HEK293 (cell line): Measurements from ENCODE around the gene PPM1L.

Source experiments
- CTCF ChIA-PET: fragments of 350-600 bp; formaldehyde crosslinking; extraction: SDS; loops from one replicate; lab custom pipeline; 2021; ENCODE audit warnings: antibody characterized with exemption; lab: Yijun Ruan, JAX
- POLR2A ChIA-PET: fragments of 300-600 bp; formaldehyde crosslinking; extraction: SDS; loops from one replicate; lab custom pipeline; 2020; ENCODE audit warnings: antibody characterized with exemption, inconsistent platforms; lab: Yijun Ruan, JAX
- H3K27ac ChIP-seq: fragments of 200-500 bp; sonication (Bioruptor generic); 2 replicates; pipeline ENCODE4 v1.5.1; 2014; ENCODE audit warnings: low read depth, low read length, control low read depth, inconsistent platforms; ENCODE audit errors: extremely low read depth
- H3K36me3 ChIP-seq, 2 experiments: fragments of 200-500 bp in 1 of 2; sonication (Bioruptor generic) in 1 of 2; 1 replicate in 1 of 2; 2 replicates in 1 of 2; pipeline ENCODE4 v1.5.1; 2014 to 2017; ENCODE audit warnings: inconsistent platforms in 2 of 2, low read length in 2 of 2; ENCODE audit not compliant: control insufficient read depth in 2 of 2, insufficient read depth in 1 of 2
- H3K4me1 ChIP-seq: fragments of 200-500 bp; sonication (Bioruptor generic); 2 replicates; pipeline ENCODE4 v1.5.1; 2014; ENCODE audit warnings: mild to moderate bottlenecking, low read length, inconsistent platforms; ENCODE audit not compliant: control insufficient read depth, insufficient read depth
- H3K4me3 ChIP-seq: 2 replicates; pipeline ENCODE4 v1.5.1; 2011; ENCODE audit warnings: low read depth, mild to moderate bottlenecking, control low read depth, low read length, moderate library complexity
- H3K9me3 ChIP-seq: fragments of 200-500 bp; sonication (Bioruptor generic); 2 replicates; pipeline ENCODE4 v1.5.1; 2014; ENCODE audit warnings: low read depth, low read length, inconsistent platforms; ENCODE audit not compliant: control insufficient read depth, insufficient read depth
- HOXC10 ChIP-seq: sonication (generic); formaldehyde crosslinking; IDR thresholded peaks from 2 replicates; pipeline ENCODE4 v1.8.1; 2023; ENCODE audit warnings: mild to moderate bottlenecking, missing genetic modification reagents
- OSR2 ChIP-seq: fragments of 450-650 bp; formaldehyde crosslinking; IDR thresholded peaks from 2 replicates; pipeline ENCODE4 v1.5.1; 2016; ENCODE audit warnings: missing biosample characterization, missing genetic modification characterization
- PRDM10 ChIP-seq: fragments of 450-650 bp; formaldehyde crosslinking; IDR thresholded peaks from 2 replicates; pipeline ENCODE4 v1.5.1; 2016; ENCODE audit warnings: missing biosample characterization, missing genetic modification characterization
- RBAK ChIP-seq: fragments of 450-650 bp; formaldehyde crosslinking; IDR thresholded peaks from 2 replicates; pipeline ENCODE4 v1.5.1; 2016; ENCODE audit warnings: missing biosample characterization, missing genetic modification characterization
- TSHZ1 ChIP-seq: fragments of 450-650 bp; formaldehyde crosslinking; IDR thresholded peaks from 2 replicates; pipeline ENCODE4 v1.5.1; 2016; ENCODE audit warnings: missing biosample characterization, missing genetic modification characterization, borderline replicate concordance
- ZBTB17 ChIP-seq: fragments of 450-650 bp; formaldehyde crosslinking; IDR thresholded peaks from 2 replicates; pipeline ENCODE4 v1.5.1; 2016; ENCODE audit warnings: missing biosample characterization, missing genetic modification characterization
- ZBTB8A ChIP-seq: fragments of 450-650 bp; formaldehyde crosslinking; IDR thresholded peaks from 2 replicates; pipeline ENCODE4 v1.5.1; 2016; ENCODE audit warnings: missing biosample characterization, missing genetic modification characterization
- ZFHX2 ChIP-seq: fragments of 450-650 bp; formaldehyde crosslinking; conservative IDR thresholded peaks from 2 replicates; pipeline ENCODE4 v1.5.1; 2016; ENCODE audit warnings: missing biosample characterization, missing genetic modification characterization
- ZNF146 ChIP-seq: fragments of 450-650 bp; formaldehyde crosslinking; IDR thresholded peaks from 2 replicates; pipeline ENCODE4 v1.5.1; 2016; ENCODE audit warnings: missing biosample characterization, missing genetic modification characterization
- ZNF214 ChIP-seq: fragments of 450-650 bp; formaldehyde crosslinking; IDR thresholded peaks from 2 replicates; pipeline ENCODE4 v1.5.1; 2017; ENCODE audit warnings: missing biosample characterization, mild to moderate bottlenecking, missing genetic modification characterization, borderline replicate concordance
- ZNF24 ChIP-seq: fragments of 450-650 bp; formaldehyde crosslinking; IDR thresholded peaks from 2 replicates; pipeline ENCODE4 v1.5.1; 2016; ENCODE audit warnings: missing biosample characterization, missing genetic modification characterization
- ZNF280C ChIP-seq: fragments of 450-650 bp; formaldehyde crosslinking; IDR thresholded peaks from 2 replicates; pipeline ENCODE4 v1.5.1; 2016; ENCODE audit warnings: missing biosample characterization, missing genetic modification characterization
- ZNF37A ChIP-seq: fragments of 450-650 bp; IDR thresholded peaks from 2 replicates; pipeline ENCODE4 v1.5.1; 2018; ENCODE audit warnings: missing biosample characterization, missing genetic modification characterization
- ZNF423 ChIP-seq: fragments of 450-650 bp; formaldehyde crosslinking; IDR thresholded peaks from 2 replicates; pipeline ENCODE4 v1.5.1; 2016; ENCODE audit warnings: missing biosample characterization, missing genetic modification characterization
- ZNF449 ChIP-seq: fragments of 450-650 bp; formaldehyde crosslinking; IDR thresholded peaks from 2 replicates; pipeline ENCODE4 v1.5.1; 2017; ENCODE audit warnings: missing biosample characterization, mild to moderate bottlenecking, missing genetic modification characterization, moderate library complexity
- ZNF514 ChIP-seq: fragments of 450-650 bp; formaldehyde crosslinking; IDR thresholded peaks from 2 replicates; pipeline ENCODE4 v1.5.1; 2016; ENCODE audit warnings: missing biosample characterization, missing genetic modification characterization
- ZNF521 ChIP-seq: fragments of 450-650 bp; formaldehyde crosslinking; IDR thresholded peaks from 2 replicates; pipeline ENCODE4 v1.5.1; 2017; ENCODE audit warnings: missing biosample characterization, mild to moderate bottlenecking, missing genetic modification characterization
- ZNF626 ChIP-seq: fragments of 450-650 bp; sonication (Bioruptor Pico); formaldehyde crosslinking; IDR thresholded peaks from 2 replicates; pipeline ENCODE4 v1.5.1; 2018; ENCODE audit warnings: missing biosample characterization, missing genetic modification characterization, inconsistent platforms
- ZNF629 ChIP-seq: fragments of 450-650 bp; formaldehyde crosslinking; IDR thresholded peaks from 2 replicates; pipeline ENCODE4 v1.5.1; 2017; ENCODE audit warnings: missing biosample characterization, missing genetic modification characterization
- ZNF639 ChIP-seq: fragments of 450-650 bp; formaldehyde crosslinking; IDR thresholded peaks from 2 replicates; pipeline ENCODE4 v1.5.1; 2016; ENCODE audit warnings: missing biosample characterization, missing genetic modification characterization
- ZNF654 ChIP-seq: fragments of 450-650 bp; formaldehyde crosslinking; IDR thresholded peaks from 2 replicates; pipeline ENCODE4 v1.5.1; 2016; ENCODE audit warnings: low read depth, missing biosample characterization, missing genetic modification characterization
- ZNF768 ChIP-seq: fragments of 450-650 bp; formaldehyde crosslinking; IDR thresholded peaks from 2 replicates; pipeline ENCODE4 v1.5.1; 2018; ENCODE audit warnings: missing biosample characterization, mild to moderate bottlenecking, missing genetic modification characterization
- ZNF777 ChIP-seq: fragments of 450-650 bp; formaldehyde crosslinking; IDR thresholded peaks from 2 replicates; pipeline ENCODE4 v1.5.1; 2017; ENCODE audit warnings: missing biosample characterization, missing genetic modification characterization, borderline replicate concordance

Gene PPM1L

GRCh38 chr3:160973067-160973809 is 217.2 kb downstream of the PPM1L start (continued):
- TF ChIP-seq PRDM10 (tag by site-specific recombination) (no peak), HOXC10 (no peak), OSR2 (tag by site-specific recombination) (no peak), ZNF423 (no peak), ZNF626 (tag by site-specific recombination) (no peak), ZNF521 (tag by site-specific recombination) (no peak), ZNF37A (tag by site-specific recombination) (no peak), ZNF280C (tag by site-specific recombination) (no peak), ZNF449 (tag by site-specific recombination) (no peak), ZNF214 (tag by site-specific recombination) (no peak), ZNF629 (tag by site-specific recombination) (no peak), ZNF777 (tag by site-specific recombination) (no peak), ZNF768 (tag by site-specific recombination) (no peak)

GRCh38 chr3:160977773-160978172 is 221.7 kb downstream of the PPM1L start:
- Histone ChIP-seq H3K36me3 (no peaks in the 10 kb centered on the region), H3K4me1 (no peaks in the 10 kb centered on the region), H3K4me3 (no peak overlapping the region), H3K27ac (no peak overlapping the region), H3K9me3 (no peaks in the 10 kb centered on the region)
- POLR2A ChIA-PET, result no interaction called here
- TF ChIP-seq TSHZ1 (tag by site-specific recombination) (no peak), ZBTB8A (no peak), ZNF24 (tag by site-specific recombination) (no peak), ZNF654 (tag by site-specific recombination) (no peak), ZNF514 (tag by site-specific recombination) (no peak), RBAK (tag by site-specific recombination) (no peak), ZBTB17 (no peak), ZNF146 (no peak), ZFHX2 (tag by site-specific recombination) (no peak), ZNF639 (no peak)
- CTCF ChIA-PET, result no interaction called here
